GM18505 (cell line): ENCODE results near the gene ECSIT.
"Not testable (repeated sequence)": the region's sequence is repeated elsewhere in the genome, so short reads cannot be mapped to it uniquely, and the experiment has no call there.

Experiments used
- ATAC-seq: cut with Tn5 transposase; IDR thresholded peaks from one replicate; pipeline ENCODE4 v1.9.1; 2021; ENCODE audit not compliant: unreplicated experiment
- POLR2A ChIP-seq: IDR thresholded peaks from 4 replicates; pipeline ENCODE4 v1.6.1; 2011; ENCODE audit warnings: borderline replicate concordance; ENCODE audit not compliant: insufficient read depth, insufficient read length; ENCODE audit errors: extremely low read depth

ECSIT gene

GRCh38 chr19:11465600-11465999, 63.3 kb downstream of the ECSIT start:
- ATAC-seq, result no peak
- TF ChIP-seq POLR2A, result no peak

DNA sequence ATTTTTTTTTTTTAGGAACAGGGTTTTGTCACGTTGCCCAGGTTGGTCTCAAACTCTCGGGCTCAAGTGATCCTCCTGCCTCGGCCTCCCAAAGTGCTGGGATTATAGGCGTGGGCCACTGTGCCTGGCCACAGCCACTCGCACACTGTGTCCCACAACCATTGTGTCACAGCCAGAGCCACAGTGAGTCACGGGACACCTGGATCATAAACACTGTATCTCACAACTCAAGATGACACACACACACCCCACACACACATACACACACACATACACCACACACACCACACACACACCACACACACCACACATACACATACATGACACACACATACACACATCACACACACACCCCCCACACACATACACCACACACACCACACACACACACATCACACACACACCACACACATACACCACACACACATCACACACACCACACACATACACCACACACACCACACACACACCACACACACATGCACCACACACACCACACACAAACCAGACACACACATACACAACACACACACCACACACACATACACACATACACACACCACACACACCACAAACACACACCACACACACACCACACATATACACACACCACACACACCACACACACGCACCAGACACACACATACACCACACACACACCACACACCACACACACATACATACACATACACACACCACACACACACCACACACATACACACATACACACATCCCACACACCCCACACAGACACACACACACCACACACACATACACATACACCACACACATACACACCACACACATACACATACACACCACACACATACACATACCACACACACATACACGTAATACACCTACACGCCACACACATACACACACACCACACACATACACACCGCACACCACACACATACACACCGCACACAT, 64.3 kb downstream of the ECSIT start:
- no peak for ATAC-seq
- TF ChIP-seq POLR2A, result no peak

DNA sequence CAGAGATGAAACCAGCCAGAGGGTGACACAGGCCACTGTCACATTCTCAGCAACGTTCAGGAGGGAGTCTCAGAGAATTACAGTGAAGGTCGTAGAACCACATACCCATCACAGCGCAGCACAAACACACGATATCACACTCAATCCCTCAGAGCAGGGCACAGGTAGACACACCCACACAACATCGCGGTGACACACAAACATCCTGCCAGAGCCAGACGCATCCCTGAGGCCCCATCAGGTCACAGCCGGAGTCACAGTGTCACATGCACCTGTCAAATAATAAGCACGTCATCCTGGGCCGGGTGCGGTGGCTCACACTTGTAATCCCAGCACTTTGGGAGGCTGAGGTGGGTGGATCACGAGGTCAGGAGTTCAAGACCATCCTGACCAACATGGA, 65.5 kb downstream of the ECSIT start:
- no peak for TF ChIP-seq POLR2A

GRCh38 chr19:11461453-11461852, 67.5 kb downstream of the ECSIT start:
- no peak for TF ChIP-seq POLR2A
- no peak for ATAC-seq

More for the DNA sequence above, 65.5 kb downstream of the ECSIT start:
- no peak for ATAC-seq

DNA sequence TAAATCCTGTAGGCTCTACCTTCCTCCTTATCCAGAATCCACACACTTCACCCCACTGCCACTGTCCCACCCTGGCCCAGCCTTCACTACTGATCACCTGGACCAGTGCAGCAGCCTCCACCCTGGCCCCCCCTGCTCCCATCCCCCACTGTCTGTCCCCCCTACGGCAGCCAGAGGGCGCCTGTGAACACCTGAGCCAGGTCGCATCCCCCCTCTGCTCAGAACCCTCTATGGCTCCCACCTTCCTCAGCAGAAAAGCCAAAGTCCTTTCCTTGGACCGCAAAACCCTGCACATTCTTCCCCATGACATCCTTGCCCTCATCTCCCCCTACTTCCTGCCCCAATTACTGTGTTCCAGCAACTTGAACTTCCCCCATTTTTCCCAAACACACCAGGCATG, 68.7 kb downstream of the ECSIT start:
- ATAC-seq, result no peak

DNA sequence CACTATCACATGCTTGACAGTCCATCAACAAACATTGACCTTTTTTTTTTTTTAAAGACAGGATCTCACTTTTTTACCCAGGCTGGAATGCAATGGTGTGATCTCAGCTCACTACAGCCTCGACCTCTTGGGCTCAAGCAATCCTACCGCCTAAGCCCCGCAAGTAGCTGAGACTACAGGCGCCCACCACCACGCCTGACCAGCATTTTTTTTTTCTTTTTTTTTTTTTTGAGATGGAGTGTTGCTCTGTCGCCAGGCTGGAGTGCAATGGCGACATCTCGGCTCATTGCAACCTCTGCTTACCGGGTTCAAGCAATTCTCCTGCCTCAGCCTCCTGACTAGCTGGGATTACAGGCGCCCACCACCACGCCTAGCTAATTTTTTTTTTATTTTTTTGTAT, 70.0 kb downstream of the ECSIT start:
- not testable (repeated sequence) for ATAC-seq

More for the DNA sequence above, 68.7 kb downstream of the ECSIT start:
- no peak for TF ChIP-seq POLR2A

- no peak for TF ChIP-seq POLR2A
- ATAC-seq, result no peak
Observed at GRCh38 chr19:11458236-11458900, 70.6 kb downstream of the ECSIT start.

- ATAC-seq, result no peak
- TF ChIP-seq POLR2A, result no peak
Observed at GRCh38 chr19:11457831-11458230, 71.1 kb downstream of the ECSIT start.

DNA sequence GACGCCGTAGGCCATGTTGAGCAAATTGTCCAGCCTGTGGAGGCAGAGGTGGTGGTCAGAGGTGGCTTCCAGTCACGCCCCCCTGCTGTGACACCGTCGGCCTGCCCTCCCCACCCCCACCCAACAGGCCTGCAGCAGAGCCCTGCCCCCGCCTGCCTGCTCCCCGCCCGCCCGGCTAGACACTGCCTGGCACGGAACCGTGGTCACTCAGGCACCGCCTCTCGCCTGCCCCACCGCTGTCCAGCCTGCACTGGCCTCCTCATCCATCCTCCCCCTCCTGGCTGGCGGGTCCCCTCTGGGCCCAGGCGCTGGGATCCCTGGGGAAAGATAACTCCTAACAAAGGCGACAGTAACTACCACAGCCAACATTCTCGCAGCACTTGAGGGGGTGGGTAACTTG, 71.8 kb downstream of the ECSIT start:
- TF ChIP-seq POLR2A, result no peak

DNA sequence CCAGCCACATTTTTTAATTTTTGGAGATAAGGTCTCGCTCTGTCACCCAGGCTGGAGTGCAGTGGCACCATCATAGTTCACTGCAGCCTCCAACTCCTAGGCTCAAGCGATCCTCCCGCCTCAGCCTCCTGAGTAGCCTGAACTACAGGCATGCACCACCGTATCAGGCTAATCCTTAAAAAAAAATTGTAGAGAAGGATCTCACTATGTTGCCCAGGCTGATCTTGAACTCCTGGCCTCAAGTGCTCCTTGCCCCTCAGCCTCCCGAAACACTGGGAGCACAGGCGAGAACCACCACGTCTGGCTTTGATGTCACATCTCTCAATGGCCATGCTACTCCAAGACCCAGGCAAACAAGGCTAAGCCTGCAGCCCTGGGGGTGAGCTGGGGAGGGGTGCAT, 72.3 kb downstream of the ECSIT start:
- ATAC-seq, result no peak
- TF ChIP-seq POLR2A, result no peak

More for the DNA sequence above, 71.8 kb downstream of the ECSIT start:
- no peak for ATAC-seq
